Activated gamma-delta T cell treated with Interleukin-2 at 50 U/mL for 16 hours (primary cell): ENCODE measurements around the gene ACACA.

ENCODE experiments used
- DNase-seq: peaks from one replicate; pipeline ENCODE4 v3.0.0-alpha.2; 2020

ACACA gene

DNA sequence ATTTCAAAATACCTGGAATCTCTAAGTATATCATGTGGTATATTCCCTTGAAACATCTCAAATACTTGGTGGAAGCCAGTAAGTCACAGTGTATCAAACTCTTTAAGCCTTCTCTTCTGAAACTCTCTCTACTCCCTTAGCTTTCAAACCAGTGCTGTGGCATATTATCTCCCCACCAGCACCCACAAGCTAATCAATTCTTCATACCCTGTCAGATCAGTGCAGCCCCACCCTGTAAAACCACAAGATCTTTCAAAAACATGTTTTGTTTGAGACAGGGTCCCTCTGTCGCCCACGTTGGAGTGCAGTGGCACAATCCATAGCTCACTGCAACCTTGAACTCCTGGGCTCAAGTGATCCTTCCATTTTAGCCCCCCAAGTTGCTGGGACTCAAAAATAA, 122.4 kb downstream of the ACACA start:
- DNase-seq = no peak

DNA sequence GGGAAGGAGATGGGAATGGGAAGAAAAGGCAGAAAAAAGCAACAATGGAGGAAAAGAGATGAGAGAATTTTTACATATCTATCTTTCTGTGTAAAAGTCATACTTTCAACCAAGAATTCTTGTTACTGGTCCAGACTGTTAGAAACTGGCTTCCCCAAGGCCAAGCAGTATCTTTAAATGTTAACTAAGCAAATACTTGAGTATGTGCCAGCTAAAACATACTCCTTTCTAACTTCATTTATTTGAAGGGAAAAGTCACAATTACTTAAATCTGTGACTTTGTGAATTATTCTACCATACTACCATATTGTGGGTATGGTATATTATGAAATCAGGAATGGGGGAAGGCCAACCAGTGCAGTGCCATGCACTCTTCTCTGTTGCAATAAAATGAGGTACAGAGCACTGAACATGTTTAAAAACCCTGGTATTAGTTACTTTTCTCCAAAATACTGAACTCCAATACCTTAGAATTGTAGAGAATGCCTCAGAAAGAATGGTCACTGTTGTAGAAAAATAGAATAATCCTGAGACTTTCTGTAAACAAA, 123.1 kb downstream of the ACACA start:
- DNase-seq = no peak

- DNase-seq = no peak
Observed at GRCh38 chr17:37280841-37281240, 125.8 kb downstream of the ACACA start.

- no peak for DNase-seq
Observed at GRCh38 chr17:37278247-37278894, 128.3 kb downstream of the ACACA start.

DNA sequence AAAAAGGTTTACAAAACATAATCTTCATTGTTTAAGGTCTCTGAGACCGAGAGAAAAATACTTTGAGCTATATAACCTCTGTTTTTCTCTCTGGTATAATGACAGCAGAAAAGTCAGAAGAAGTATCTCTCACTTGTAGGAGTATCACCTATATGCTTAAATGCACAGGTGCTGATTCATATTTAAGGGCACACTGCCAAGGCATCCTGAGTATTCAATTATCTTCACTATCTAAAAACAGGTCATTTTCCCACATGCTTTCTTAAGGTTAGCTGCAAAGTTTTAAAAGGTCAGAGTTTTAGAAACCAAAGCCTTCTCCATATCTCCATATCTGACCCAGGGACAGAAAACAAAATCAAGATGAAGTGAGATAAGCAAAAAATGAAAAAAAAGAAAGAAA, 130.2 kb downstream of the ACACA start:
- DNase-seq = no peak

DNA sequence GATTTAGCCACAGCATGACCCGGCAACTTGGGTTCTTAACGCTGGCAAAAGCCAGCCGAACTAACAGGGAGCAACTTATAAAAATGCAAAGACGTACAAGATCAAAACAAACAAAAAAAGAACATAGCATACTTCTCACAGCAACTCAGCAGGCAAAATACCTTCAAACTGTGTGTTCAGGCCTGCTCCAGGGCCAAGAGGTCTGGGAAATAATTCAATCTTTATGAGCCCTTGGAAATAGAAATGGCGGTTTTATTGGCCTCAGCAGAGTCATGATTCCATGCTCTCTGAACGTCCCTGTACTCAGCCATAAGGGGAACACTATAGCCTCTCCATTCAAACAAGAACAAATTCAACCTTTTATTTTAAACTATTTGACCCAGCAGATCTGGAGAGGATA, 132.2 kb downstream of the ACACA start:
- DNase-seq = no peak

- DNase-seq = no peak
Observed at GRCh38 chr17:37273409-37274051, 133.1 kb downstream of the ACACA start.

DNA sequence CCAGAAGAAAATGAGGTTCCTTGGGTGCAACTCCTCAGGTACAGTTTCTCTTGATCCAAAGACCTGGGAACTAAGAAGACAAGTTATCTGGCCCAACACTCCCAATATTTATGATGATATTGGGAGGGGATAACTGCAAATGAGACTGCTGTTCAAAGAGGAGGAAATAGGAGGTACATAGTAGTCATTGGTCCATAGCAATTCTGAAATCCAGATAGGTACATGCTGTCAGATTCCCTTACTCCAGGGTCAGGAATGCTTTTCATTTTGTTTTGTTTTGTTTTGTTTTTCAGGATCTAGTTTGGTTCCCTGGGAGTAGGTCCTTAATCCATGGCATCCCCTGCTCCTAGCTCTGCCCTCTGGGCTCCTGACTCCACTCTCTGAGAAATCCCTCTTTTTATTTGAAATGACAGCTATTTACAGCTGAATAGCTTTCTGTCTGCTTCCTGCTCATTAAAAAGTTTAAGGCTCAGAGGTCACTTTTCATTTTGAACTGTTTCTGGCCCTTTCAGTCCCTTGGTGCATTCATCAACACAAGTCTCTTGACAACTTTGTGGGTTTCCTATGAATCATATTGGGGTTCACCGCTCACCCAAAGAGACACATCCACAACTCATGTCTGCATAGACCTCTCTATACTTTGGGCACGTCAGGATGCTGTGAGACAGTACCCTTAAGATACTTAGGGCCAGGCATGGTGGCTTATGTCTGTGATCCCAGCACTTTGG, 141.0 kb downstream of the ACACA start:
- DNase-seq = no peak

- DNase-seq = no peak
Observed at GRCh38 chr17:37261286-37261685, 145.3 kb downstream of the ACACA start.

GRCh38 chr17:37259030-37259735, 147.5 kb downstream of the ACACA start:
- DNase-seq = no peak

DNA sequence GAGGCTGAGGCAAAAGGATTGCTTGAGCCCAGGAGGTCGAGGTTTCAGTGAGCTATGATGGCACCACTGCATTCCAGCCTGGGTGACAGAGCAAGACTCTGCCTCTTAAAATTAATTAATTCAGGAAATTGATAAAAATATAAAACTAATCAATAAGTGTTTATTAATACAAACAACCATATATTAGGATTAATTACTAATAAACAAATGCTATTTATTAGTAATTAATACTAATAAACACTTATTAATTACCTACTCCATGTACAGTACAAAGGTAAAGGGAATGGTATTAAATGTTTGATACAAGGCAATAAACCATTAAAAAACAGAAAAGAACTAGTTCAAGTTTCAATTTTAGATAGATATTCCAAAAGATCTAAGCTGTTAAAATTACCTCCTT, 150.0 kb downstream of the ACACA start:
- no peak for DNase-seq

GRCh38 chr17:37255432-37255831, 151.2 kb downstream of the ACACA start:
- DNase-seq = no peak

DNA sequence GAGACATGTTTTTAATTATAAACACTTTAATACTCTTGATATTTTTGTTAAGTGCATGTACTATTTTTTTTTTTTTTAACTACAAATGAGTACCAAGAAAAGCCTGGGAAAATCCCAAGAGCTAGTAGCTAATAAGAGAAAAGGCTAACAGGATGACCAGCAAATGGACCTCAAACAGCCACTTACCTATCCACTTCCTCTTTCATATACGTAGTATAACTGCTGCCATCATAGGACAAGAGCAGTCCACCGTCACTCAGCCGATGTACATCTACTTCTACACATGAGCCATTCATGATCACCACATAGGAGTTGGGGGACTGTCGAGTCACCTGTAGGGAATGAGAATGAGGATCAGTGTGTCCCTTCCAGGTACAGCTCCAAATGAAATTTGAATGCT, 158.8 kb downstream of the ACACA start:
- DNase-seq = no peak

GRCh38 chr17:37246085-37246484, 160.6 kb downstream of the ACACA start:
- no peak for DNase-seq

DNA sequence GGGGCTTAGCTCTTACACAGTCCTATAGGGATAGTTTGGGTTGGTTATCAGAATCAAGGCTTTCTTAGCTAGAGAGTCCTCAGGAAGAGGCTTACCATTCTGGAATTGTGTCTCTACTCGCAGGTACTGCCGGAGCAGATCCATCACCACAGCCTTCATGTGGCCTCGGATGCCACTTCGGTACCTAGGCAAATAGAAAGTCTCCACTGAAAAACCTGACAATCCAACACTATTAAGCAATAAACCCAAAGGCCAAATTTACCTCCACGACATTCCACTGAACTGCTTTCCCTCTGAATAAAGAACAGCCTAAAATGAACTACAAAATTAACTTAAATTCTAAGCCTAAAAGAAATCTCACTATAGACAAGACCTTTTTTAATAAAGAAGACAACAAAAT, 166.3 kb downstream of the ACACA start:
- no peak for DNase-seq

DNA sequence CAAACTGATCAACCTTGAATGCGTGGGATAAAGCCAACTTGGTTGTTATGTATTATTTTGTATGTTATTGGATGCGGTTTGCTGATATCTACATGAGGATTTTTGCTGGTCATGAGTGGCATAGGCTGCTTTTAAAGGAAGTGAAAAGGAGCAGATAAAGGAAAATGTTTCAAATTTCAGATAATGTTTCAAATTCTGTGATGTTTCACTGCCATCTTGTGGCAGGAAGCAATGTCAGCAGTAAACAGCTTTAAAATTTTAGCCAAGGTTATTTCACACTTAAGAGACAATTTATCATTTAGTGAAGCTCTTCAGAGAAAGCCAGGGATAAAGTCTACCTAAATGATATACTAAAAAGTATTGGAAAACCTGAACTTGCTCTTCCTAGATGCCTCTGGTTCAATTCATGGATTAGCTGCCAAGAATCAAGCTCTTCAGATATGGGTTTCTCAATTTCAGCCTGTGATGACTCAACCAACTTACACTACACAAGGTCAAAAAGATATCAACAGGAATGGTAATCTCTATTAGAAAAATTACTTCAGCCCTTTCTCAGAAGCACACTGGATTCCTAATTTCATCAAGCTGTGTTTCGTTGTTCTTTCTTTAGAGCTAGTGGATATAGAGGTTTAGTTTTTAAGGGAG, 166.8 kb downstream of the ACACA start:
- DNase-seq = no peak

DNA sequence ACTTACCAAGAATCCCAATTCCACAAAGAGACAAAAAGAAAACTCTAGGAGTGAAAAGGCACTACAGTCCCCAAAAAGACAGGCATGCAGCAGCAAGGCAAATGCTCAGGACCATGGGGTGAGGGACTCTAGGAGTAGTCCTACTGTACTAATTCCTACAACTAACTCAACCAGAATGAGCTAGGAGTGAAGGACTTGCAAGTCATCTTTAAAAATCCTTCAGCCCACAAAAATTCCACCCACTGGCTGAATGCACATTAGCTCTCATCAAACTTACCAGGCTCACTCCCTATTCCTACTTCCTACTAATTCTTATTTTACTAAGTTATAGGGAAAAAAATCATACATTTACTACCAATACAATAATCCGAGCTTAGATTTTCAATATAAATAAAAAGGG, 172.5 kb downstream of the ACACA start:
- DNase-seq = no peak

GRCh38 chr17:37233036-37233435, 173.6 kb downstream of the ACACA start:
- no peak for DNase-seq

DNA sequence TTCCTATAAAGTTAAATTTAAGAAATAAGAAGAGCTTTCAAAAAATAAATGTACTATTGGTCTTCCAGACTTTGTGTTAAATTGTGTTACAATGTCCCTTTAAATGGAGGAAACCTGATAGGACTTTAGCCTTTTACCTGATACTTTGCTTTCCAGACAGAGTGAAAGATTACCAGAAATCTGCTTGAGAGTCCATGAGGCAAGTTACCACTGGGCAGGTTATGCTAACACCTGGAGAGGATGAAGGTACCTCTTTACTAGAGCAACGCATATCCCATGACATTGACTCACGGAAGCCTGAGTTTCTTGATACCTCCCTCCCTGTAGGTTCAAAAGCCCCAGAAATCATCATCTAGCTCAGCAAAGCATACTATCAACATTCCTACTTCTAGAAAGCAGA, 174.7 kb downstream of the ACACA start:
- DNase-seq = no peak

DNA sequence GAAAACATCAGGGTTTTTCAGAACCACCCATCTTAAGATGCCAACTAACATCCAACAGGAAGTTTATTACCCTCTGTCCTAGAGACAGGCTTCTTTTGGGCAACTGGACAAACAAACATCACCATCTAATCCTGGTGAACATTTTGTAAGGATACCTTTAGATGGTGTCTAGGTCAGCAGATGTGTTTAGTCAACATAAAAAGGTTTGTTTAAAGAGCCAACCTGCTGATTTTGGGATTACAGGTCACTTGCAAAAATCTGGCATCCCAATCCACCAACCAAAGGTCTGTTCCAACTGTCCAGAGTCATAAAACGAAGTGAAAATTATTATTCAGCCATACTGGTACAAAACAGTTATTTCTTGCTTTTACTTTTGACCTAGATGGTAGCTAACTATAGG, 176.0 kb downstream of the ACACA start:
- DNase-seq = no peak

DNA sequence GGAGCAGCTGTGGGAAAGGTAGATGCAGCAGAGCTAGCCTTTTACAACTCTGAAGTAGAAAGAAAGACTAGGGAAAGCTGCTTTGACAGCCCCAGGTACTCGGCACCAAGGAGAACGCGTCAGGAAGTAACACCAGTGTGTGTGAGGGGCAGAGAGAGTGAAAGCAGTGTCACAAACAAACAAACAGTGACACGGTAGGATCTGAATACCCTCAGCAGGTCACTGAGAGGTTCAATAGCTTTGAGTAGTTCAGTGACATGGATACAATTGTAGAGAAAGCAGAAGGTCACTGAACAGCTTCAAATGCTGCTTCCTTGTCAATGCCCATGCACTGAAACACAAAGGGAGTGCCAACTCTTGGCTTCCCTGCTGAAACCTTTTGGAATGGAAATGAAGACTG, 181.2 kb downstream of the ACACA start:
- DNase-seq = no peak

DNA sequence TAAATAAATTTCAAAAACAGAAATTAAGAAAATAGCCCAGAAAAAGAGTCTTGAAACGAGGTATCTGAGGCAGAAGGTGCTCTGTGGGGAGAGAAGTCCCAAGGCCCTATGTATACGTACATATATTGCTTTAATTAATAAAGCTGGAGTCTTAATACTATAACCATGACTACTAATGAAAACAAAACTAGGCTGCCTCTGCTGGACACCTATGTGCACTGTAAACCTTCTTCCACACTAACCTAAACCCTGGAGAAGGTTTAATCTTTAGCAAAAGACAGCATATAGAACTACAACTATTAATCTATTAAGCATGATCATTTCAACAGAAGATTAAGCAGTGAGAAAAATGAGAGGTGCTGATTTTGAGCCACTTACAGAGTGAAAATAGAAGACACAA, 184.8 kb downstream of the ACACA start:
- DNase-seq = no peak

GRCh38 chr17:37220607-37220953, 186.1 kb downstream of the ACACA start:
- DNase-seq = peak; percentile 18
